Measurements from ENCODE around the gene ZBTB9.

The ZBTB9 gene

DNA sequence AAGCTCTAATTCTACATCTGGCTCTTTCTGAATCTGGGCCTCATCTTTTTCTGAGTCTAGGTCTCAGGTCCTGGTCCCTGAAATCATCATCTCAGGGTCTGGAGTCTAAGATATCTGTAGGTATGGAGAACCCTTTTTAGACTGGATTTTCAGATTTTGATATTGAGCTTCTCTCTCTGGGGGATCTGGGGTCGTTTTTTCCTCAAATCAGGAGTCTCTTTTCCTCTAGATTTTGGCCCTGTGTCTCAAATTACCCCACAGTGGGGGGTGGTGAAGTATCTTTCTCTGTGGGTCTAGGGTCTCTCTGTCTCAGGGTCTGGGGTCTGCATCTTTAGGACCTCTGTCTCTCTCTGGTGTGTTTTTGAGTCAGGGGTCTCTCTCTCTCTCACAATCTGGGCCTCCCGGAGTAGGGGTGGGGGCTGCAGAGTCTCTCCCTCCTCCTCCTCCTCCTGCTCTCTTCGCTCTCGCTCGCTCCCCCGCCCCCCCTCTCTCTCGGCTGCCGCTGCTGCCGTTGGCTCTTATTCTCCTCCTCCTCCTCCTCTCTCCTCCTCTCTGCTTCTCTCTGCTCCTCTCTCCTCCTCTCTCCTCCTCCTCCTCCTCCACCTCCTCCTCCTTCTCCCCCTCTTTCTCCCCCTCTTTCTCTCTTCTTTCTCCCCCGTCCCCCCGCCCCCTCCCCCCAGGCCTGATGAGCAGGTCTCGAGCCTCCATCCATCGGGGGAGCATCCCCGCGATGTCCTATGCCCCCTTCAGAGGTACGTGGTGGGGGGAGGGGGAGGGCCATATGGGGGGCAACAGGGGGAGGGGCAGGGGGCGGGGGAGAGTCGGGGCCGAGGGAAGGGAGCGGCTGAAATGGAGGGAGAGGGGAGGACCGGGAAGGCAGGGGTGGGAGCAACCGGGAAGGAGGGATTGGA lies 34.5 kb upstream of the ZBTB9 start, which contains the start of gene SYNGAP1:
Gene SYNGAP1 (plus strand): TSS at position 486 of the 911 bp plus-strand sequence. CDS start 200 bp downstream, at position 686.
- peak; percentile 49 for DNase-seq (ENCODE audit: low read depth)
- H3K4me3 ChIP-seq (ENCODE audit: control insufficient read depth, low read depth, low read length): peak within 1 kb of the TSS; percentile 47
- TF ChIP-seq CTCF (conservative IDR thresholded peaks at IDR 0.05; ENCODE audit: control insufficient read depth, insufficient read depth, low read depth, low read length): no peak

DNA sequence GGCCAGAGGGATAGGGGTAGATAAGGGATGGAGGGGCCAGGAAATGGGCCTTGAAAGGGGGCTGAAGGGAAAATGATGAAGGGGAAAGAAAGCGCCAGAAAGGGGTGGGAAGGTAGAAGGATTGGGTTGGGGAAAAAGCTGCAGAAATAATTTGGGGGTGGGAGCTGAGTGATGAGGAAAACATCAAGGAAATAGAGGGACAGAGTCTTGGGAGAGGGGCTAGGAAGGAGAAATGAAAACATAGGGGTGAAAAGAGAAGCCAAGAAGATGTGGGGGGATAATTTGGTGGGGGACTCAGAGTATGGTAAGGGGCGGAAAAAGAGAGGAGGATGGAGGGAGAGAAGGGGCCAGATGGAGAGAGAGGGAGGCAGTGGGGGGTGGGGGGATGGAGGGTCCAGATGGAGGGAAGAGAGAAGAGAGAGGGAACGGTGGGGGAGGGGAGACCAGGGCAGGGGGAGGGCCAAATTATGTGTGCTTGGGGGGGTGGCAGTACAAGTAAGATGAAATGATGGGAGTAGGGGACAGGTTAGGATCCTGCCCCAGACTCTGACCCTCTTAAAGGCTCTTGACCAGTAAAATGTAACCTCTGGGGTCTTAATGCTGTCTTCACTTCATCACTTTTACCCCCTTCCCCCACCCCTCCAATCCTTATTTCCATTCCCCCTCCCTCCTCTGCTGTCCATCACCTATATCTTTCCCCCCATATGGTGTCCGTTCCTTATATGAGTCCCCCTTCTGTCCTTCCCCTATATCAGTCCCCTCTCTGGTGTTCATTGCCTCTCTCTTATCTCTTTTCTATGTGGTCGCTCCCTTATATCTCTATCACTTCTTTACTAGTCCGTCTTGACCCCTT lies 33.7 kb upstream of the ZBTB9 start:
- peak overlapping the region; percentile 47 for H3K4me3 ChIP-seq (ENCODE audit: control insufficient read depth, low read depth, low read length)
- no peak for TF ChIP-seq CTCF (conservative IDR thresholded peaks at IDR 0.05; ENCODE audit: control insufficient read depth, insufficient read depth, low read depth, low read length)
- no peak for DNase-seq (ENCODE audit: low read depth)

- DNase-seq (ENCODE audit: low read depth): no peak
- H3K4me3 ChIP-seq (ENCODE audit: control insufficient read depth, low read depth, low read length): no peak overlapping the region
- TF ChIP-seq CTCF (conservative IDR thresholded peaks at IDR 0.05; ENCODE audit: control insufficient read depth, insufficient read depth, low read depth, low read length): no peak
Measured at GRCh38 chr6:33421344-33421643, 33.1 kb upstream of the ZBTB9 start.

GRCh38 chr6:33423777-33424176 lies 30.6 kb upstream of the ZBTB9 start:
- TF ChIP-seq CTCF (conservative IDR thresholded peaks at IDR 0.05; ENCODE audit: control insufficient read depth, insufficient read depth, low read depth, low read length): no peak
- H3K4me3 ChIP-seq (ENCODE audit: control insufficient read depth, low read depth, low read length): no peak overlapping the region
- DNase-seq (ENCODE audit: low read depth): no peak

DNA sequence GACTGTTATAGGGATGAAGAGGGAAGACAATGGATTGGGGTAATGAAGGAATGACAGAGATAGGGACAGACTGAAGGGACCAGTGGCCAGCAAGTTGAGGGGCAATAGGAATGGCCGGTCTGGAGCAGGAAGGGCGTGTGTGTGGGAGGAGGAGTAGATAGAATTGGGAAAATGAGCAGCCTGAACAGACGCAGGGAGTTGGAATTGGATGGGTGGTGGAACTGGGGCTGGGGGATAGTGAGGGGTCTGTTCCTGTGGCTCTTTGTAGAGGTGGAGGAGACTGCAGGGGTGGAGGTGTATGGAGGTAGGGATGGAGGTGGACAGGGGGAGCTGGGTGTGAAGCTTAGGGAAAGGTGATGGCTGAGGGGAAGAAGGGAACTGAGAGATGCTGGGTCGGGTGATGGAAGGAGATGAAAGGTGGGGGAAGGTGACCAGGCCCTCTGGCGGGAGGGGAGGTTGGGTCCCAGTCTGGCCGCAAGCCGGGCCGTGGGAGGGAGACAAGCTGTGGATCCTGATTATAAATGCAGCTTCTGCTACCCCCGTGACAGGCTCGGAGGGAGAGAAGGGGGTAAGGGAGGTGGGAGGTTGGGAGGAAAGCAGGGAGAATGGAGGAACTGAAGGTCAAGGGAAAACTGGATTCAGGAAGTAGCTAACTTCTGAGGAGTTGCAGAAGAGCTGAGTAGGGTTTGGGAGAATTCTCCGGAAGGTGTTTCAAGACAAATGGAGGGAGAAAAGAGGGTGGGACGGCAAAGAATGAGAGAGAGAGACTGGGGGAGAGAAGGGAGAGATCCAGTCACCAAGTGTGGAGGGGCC lies 29.3 kb upstream of the ZBTB9 start:
- no peak for DNase-seq (ENCODE audit: low read depth)
- H3K4me3 ChIP-seq (ENCODE audit: control insufficient read depth, low read depth, low read length): peak overlapping the region; percentile 68
- TF ChIP-seq CTCF (conservative IDR thresholded peaks at IDR 0.05; ENCODE audit: control insufficient read depth, insufficient read depth, low read depth, low read length): no peak
